GM23248 (cell line): ENCODE measurements around the gene CFAP45. TPM values are rescaled to one million over a fixed set of nuclear protein-coding genes. Genes with fewer than 3 reads are reported as not detected.

Experiments
- DNase-seq: peaks from one replicate; pipeline ENCODE4 v3.0.0-alpha.2; 2015
- H2AFZ ChIP-seq: fragments of 200-600 bp; sonication (generic); 2 replicates; pipeline ENCODE4 v1.6.1; 2016; ENCODE audit warnings: antibody characterized with exemption
- H3F3A ChIP-seq: fragments of 200-600 bp; sonication (generic); 2 replicates; pipeline ENCODE4 v1.6.1; 2016; ENCODE audit warnings: mild to moderate bottlenecking, antibody characterized with exemption, mixed run types; ENCODE audit not compliant: insufficient read depth
- H3K27ac ChIP-seq: fragments of 200-600 bp; sonication (generic); 2 replicates; pipeline ENCODE4 v1.5.1; 2016; ENCODE audit warnings: mild to moderate bottlenecking
- H3K27me3 ChIP-seq: fragments of 200-600 bp; sonication (generic); replicated peaks from 2 replicates; pipeline ENCODE4 v1.6.1; 2016; ENCODE audit warnings: mild to moderate bottlenecking; ENCODE audit not compliant: insufficient read depth
- H3K36me3 ChIP-seq: fragments of 200-600 bp; sonication (generic); 2 replicates; pipeline ENCODE4 v1.6.1; 2016; ENCODE audit warnings: low read depth, mild to moderate bottlenecking
- H3K4me1 ChIP-seq: fragments of 200-600 bp; sonication (generic); 2 replicates; pipeline ENCODE4 v1.6.1; 2016; ENCODE audit warnings: mild to moderate bottlenecking; ENCODE audit not compliant: insufficient read depth
- H3K4me2 ChIP-seq: fragments of 200-600 bp; sonication (generic); one replicate; pipeline ENCODE4 v1.6.1; 2016; ENCODE audit warnings: mild to moderate bottlenecking; ENCODE audit not compliant: unreplicated experiment
- H3K4me3 ChIP-seq: fragments of 200-600 bp; sonication (generic); 2 replicates; pipeline ENCODE4 v1.5.1; 2016; ENCODE audit warnings: mild to moderate bottlenecking
- H3K79me2 ChIP-seq: fragments of 200-600 bp; sonication (generic); 2 replicates; pipeline ENCODE4 v1.6.1; 2016; ENCODE audit warnings: mild to moderate bottlenecking; ENCODE audit not compliant: insufficient read depth
- H3K9ac ChIP-seq: fragments of 200-600 bp; sonication (generic); 2 replicates; pipeline ENCODE4 v1.6.1; 2016; ENCODE audit warnings: mild to moderate bottlenecking
- H3K9me2 ChIP-seq: fragments of 200-600 bp; sonication (generic); 2 replicates; pipeline ENCODE4 v1.6.1; 2016; ENCODE audit warnings: mixed run types, mild to moderate bottlenecking, moderate library complexity; ENCODE audit not compliant: insufficient read depth
- H3K9me3 ChIP-seq: fragments of 200-600 bp; sonication (generic); one replicate; pipeline ENCODE4 v1.6.1; 2017; ENCODE audit warnings: low read depth
- H4K20me1 ChIP-seq: fragments of 200-600 bp; sonication (generic); 2 replicates; pipeline ENCODE4 v1.6.0; 2016; ENCODE audit not compliant: insufficient read depth
- EZH2 ChIP-seq: fragments of 200-600 bp; sonication (generic); IDR thresholded peaks from 2 replicates; pipeline ENCODE4 v1.6.1; 2018; ENCODE audit warnings: antibody characterized with exemption, mild to moderate bottlenecking; ENCODE audit not compliant: insufficient read depth, poor library complexity, severe bottlenecking
- EZH2phosphoT487 ChIP-seq: fragments of 200-600 bp; sonication (generic); IDR thresholded peaks from 2 replicates; pipeline ENCODE4 v1.6.1; 2018; ENCODE audit warnings: antibody characterized with exemption, moderate library complexity, mild to moderate bottlenecking, low read depth; ENCODE audit not compliant: insufficient read depth
- WGBS, 2 experiments: methylation state at CpG; one replicate each; pipeline ENCODE4 v1.1.6; 2015 to 2017; ENCODE audit warnings: low lambda C conversion rate in 2 of 2, low coverage in 1 of 2; ENCODE audit errors: missing lambda C conversion rate in 2 of 2; 5-methylcytosine and 5-hydroxymethylcytosine counted together
- in situ Hi-C: fragments of 300-500 bp; cut with MboI; formaldehyde crosslinking; loops from 2 replicates; pipeline ENCODE4 v1.15.0; 2020
- polyA plus RNA-seq: library from polyadenylated mRNA; unstranded; fragments of >200 nt; fragmentation: Nextera tagmentation; extraction: Ambion mirVana; gene quantifications from 2 replicates; pipeline ENCODE4 v1.2.1, GENCODE V29; 2016
- total RNA-seq: library from RNA; depleted of rRNA; stranded (reverse); fragments of >200 nt; shearing (Covaris generic); gene quantifications from 2 replicates; pipeline ENCODE4 v1.2.3, GENCODE V29; 2014

Gene CFAP45
- total and polyA plus RNA-seq, 2 experiments from 2014 or later = 0.51 TPM; not detected in 1

GRCh38 chr1:159933347-159933746, 33.4 kb upstream of the CFAP45 start:
- Histone ChIP-seq H3K9ac (no peak overlapping the region), H3K9me3 (no peaks in the 10 kb centered on the region), H2AFZ (no peak overlapping the region), H3K27me3 (no peaks in the 10 kb centered on the region), H4K20me1 (no peaks in the 10 kb centered on the region), H3K4me1 (no peaks in the 10 kb centered on the region), H3K36me3 (no peaks in the 10 kb centered on the region), H3K9me2 (no peaks in the 10 kb centered on the region), H3F3A (no peaks in the 10 kb centered on the region), H3K27ac (no peak overlapping the region), H3K79me2 (no peaks in the 10 kb centered on the region), H3K4me2 (no peak overlapping the region), H3K4me3 (no peak overlapping the region)
- 69 to 88% methylated on average over 4 of the region's 4 CpGs for WGBS, 2 experiments
- TF ChIP-seq EZH2 = no peak
- TF ChIP-seq EZH2phosphoT487 = no peak
- DNase-seq = no peak
- in situ Hi-C loops = no loop called here

- in situ Hi-C loops = no loop called here
- H3K27ac ChIP-seq = no peak overlapping the region
- H3K9ac ChIP-seq = no peak overlapping the region
- 72 to 75% methylated on average over 15 to 16 of the region's 16 CpGs for WGBS, 2 experiments
- H3K79me2 ChIP-seq = no peaks in the 10 kb centered on the region
- no peaks in the 10 kb centered on the region for H3F3A ChIP-seq
- no peaks in the 10 kb centered on the region for H3K4me1 ChIP-seq
- no peak for DNase-seq
- no peak for TF ChIP-seq EZH2phosphoT487
- H3K4me2 ChIP-seq = no peak overlapping the region
- no peaks in the 10 kb centered on the region for H3K36me3 ChIP-seq
- H4K20me1 ChIP-seq = no peaks in the 10 kb centered on the region
- no peaks in the 10 kb centered on the region for H3K27me3 ChIP-seq
- H3K9me3 ChIP-seq = no peaks in the 10 kb centered on the region
- no peak overlapping the region for H3K4me3 ChIP-seq
- H2AFZ ChIP-seq = no peak overlapping the region
- no peaks in the 10 kb centered on the region for H3K9me2 ChIP-seq
These were observed 32.6 kb upstream of the CFAP45 start for GRCh38 chr1:159932296-159933285.

GRCh38 chr1:159931795-159932173, 31.8 kb upstream of the CFAP45 start:
- Histone ChIP-seq H3K9me3 (no peaks in the 10 kb centered on the region), H3F3A (no peaks in the 10 kb centered on the region), H3K27ac (no peak overlapping the region), H3K36me3 (no peaks in the 10 kb centered on the region), H3K9me2 (no peaks in the 10 kb centered on the region), H3K4me2 (no peak overlapping the region), H3K4me1 (no peaks in the 10 kb centered on the region), H3K27me3 (no peaks in the 10 kb centered on the region), H2AFZ (no peak overlapping the region), H4K20me1 (no peaks in the 10 kb centered on the region), H3K9ac (no peak overlapping the region), H3K4me3 (no peak overlapping the region), H3K79me2 (no peaks in the 10 kb centered on the region)
- WGBS, 2 experiments = 88 to 100% methylated on average over 3 of the region's 3 CpGs
- TF ChIP-seq EZH2phosphoT487 (no peak), EZH2 (no peak)
- in situ Hi-C loops = no loop called here
- DNase-seq = no peak

GRCh38 chr1:159931101-159931794, 31.3 kb upstream of the CFAP45 start:
- Histone ChIP-seq H2AFZ (no peak overlapping the region), H3F3A (no peaks in the 10 kb centered on the region), H3K79me2 (no peaks in the 10 kb centered on the region), H3K4me1 (no peaks in the 10 kb centered on the region), H3K27ac (no peak overlapping the region), H3K4me3 (no peak overlapping the region), H3K9me2 (no peaks in the 10 kb centered on the region), H3K4me2 (no peak overlapping the region), H4K20me1 (no peaks in the 10 kb centered on the region), H3K9me3 (no peaks in the 10 kb centered on the region), H3K36me3 (no peaks in the 10 kb centered on the region), H3K27me3 (no peaks in the 10 kb centered on the region), H3K9ac (no peak overlapping the region)
- 60 to 69% methylated on average over 13 of the region's 13 CpGs for WGBS, 2 experiments
- no peak for TF ChIP-seq EZH2
- no peak for TF ChIP-seq EZH2phosphoT487
- DNase-seq = no peak
- in situ Hi-C loops = no loop called here
